A549 (cell line): ENCODE results near the gene TNNI2. TPM values are rescaled to one million over a fixed set of nuclear protein-coding genes. Genes with fewer than 3 reads are reported as not detected.
A peak's percentile ranks its signal among the peaks of the same experiment; 100 is the strongest.

ENCODE experiments used
- ATAC-seq, 2 experiments: fragments of 200-7000 bp in 1 of 2; fragments of >200 bp in 1 of 2; cut with Nextera tagmentation in 1 of 2; cut with Tn5 transposase in 1 of 2; 3 replicates each; pipeline versions ENCODE4 v1.8.0 to v1.9.1; 2018 to 2020; ENCODE audit warnings: mild to moderate bottlenecking in 1 of 2, moderate library complexity in 1 of 2
- CTCF ChIA-PET: fragments of 300-600 bp; sonication (Branson Sonifier 250); formaldehyde crosslinking; extraction: SDS; loops from one replicate; lab custom pipeline; 2021; ENCODE audit warnings: antibody characterized with exemption, inconsistent platforms; lab: Yijun Ruan, JAX
- POLR2A ChIA-PET: fragments of 350-600 bp; formaldehyde crosslinking; extraction: SDS; loops from one replicate; lab custom pipeline; 2021; ENCODE audit warnings: antibody characterized with exemption, inconsistent platforms; lab: Yijun Ruan, JAX
- DNase-seq, 2 experiments: peaks; one replicate each; pipeline versions ENCODE4 v3.0.0 to v3.0.0-alpha.2; 2011 to 2016; ENCODE audit warnings: low read depth in 1 of 2, low spot score in 1 of 2
- FAIRE-seq: peaks from 2 replicates; lab custom pipeline; 2011; peaks lifted over from hg19 to GRCh38; lab: Jason Lieb, UNC
- H3K27ac ChIP-seq, 2 experiments: fragments of >200 bp; sonication (Bioruptor Twin); formaldehyde crosslinking; 3 replicates each; pipeline ENCODE4 v1.5.1; 2016 to 2017
- H3K4me1 ChIP-seq: fragments of >200 bp; sonication (Bioruptor Twin); formaldehyde crosslinking; 3 replicates; pipeline ENCODE4 v1.6.1; 2016
- H3K4me2 ChIP-seq: fragments of >200 bp; sonication (Bioruptor Twin); formaldehyde crosslinking; 3 replicates; pipeline ENCODE4 v1.6.1; 2016
- H3K4me3 ChIP-seq: fragments of >200 bp; sonication (Bioruptor Twin); formaldehyde crosslinking; 3 replicates; pipeline ENCODE4 v1.5.1; 2016
- H3K9me3 ChIP-seq: fragments of >200 bp; sonication (Bioruptor Twin); formaldehyde crosslinking; 3 replicates; pipeline ENCODE4 v1.6.1; 2016
- ATOH8 ChIP-seq: fragments of 250-450 bp; sonication (Bioruptor Pico); IDR thresholded peaks from 2 replicates; pipeline ENCODE4 v1.5.0; 2020; ENCODE audit warnings: low read depth, mild to moderate bottlenecking, moderate library complexity
- BHLHE40 ChIP-seq: IDR thresholded peaks from 2 replicates; pipeline ENCODE4 v1.6.1; 2012; ENCODE audit warnings: low read depth, low read length, inconsistent platforms
- CBX2 ChIP-seq: fragments of 200-600 bp; sonication (generic); IDR thresholded peaks from 2 replicates; pipeline ENCODE4 v1.6.1; 2016; ENCODE audit warnings: low read depth, mild to moderate bottlenecking, borderline replicate concordance
- CBX8 ChIP-seq: fragments of 200-600 bp; sonication (generic); IDR thresholded peaks from 2 replicates; pipeline ENCODE4 v1.6.1; 2016
- ELK1 ChIP-seq: fragments of 150-350 bp; IDR thresholded peaks from 2 replicates; pipeline ENCODE4 v1.6.1; 2014; ENCODE audit warnings: low read depth, mild to moderate bottlenecking, low read length
- EP300 ChIP-seq, 2 experiments: fragments of >200 bp; sonication (Bioruptor Twin); formaldehyde crosslinking; IDR thresholded peaks; 2 replicates in 1 of 2; 3 replicates in 1 of 2; pipeline ENCODE4 v1.6.1; 2016 to 2017
- ESRRA ChIP-seq: fragments of 150-350 bp; IDR thresholded peaks from 2 replicates; pipeline ENCODE4 v1.6.1; 2014; ENCODE audit warnings: mild to moderate bottlenecking, low read length, borderline replicate concordance
- FOSL2 ChIP-seq, 2 experiments: fragments of 450-650 bp in 1 of 2; fragments of >200 bp in 1 of 2; sonication (Bioruptor Twin) in 1 of 2; formaldehyde crosslinking; IDR thresholded peaks; 2 replicates each; pipeline versions ENCODE4 v1.5.0 to v1.6.1; 2016 to 2020; ENCODE audit warnings: mild to moderate bottlenecking in 1 of 2, moderate library complexity in 1 of 2
- HEYL ChIP-seq: fragments of 250-450 bp; sonication (Bioruptor Pico); IDR thresholded peaks from 2 replicates; pipeline ENCODE4 v1.8.0; 2021; ENCODE audit warnings: mild to moderate bottlenecking, moderate library complexity
- HMGXB4 ChIP-seq: fragments of 250-450 bp; sonication (Bioruptor Pico); IDR thresholded peaks from 2 replicates; pipeline ENCODE4 v1.5.0; 2021; ENCODE audit warnings: mild to moderate bottlenecking, moderate library complexity, borderline replicate concordance
- HOXB13 ChIP-seq: fragments of 250-450 bp; sonication (Bioruptor Pico); IDR thresholded peaks from 2 replicates; pipeline ENCODE4 v1.5.0; 2020; ENCODE audit warnings: low read depth, mild to moderate bottlenecking, moderate library complexity
- NR3C1 ChIP-seq: fragments of >200 bp; sonication (Bioruptor Twin); formaldehyde crosslinking; IDR thresholded peaks from 3 replicates; pipeline ENCODE4 v1.6.1; 2017
- PHF8 ChIP-seq: fragments of 200-600 bp; sonication (generic); IDR thresholded peaks from 2 replicates; pipeline ENCODE4 v1.6.1; 2016; ENCODE audit warnings: low read depth, mild to moderate bottlenecking, antibody characterized with exemption, moderate library complexity, borderline replicate concordance
- POLR2A ChIP-seq: IDR thresholded peaks from 2 replicates; pipeline ENCODE4 v1.6.1; 2012; ENCODE audit warnings: mild to moderate bottlenecking, low read length
- POLR2AphosphoS2 ChIP-seq: conservative IDR thresholded peaks from 2 replicates; pipeline ENCODE4 v1.6.1; 2012; ENCODE audit warnings: low read length, improper control_type of control experiment, inconsistent platforms
- RCOR1 ChIP-seq: fragments of 150-350 bp; IDR thresholded peaks from 2 replicates; pipeline ENCODE4 v1.6.1; 2014; ENCODE audit warnings: antibody characterized with exemption, low read length, low read depth
- RFX5 ChIP-seq: fragments of 450-650 bp; IDR thresholded peaks from 2 replicates; pipeline ENCODE4 v1.7.1; 2014; ENCODE audit warnings: antibody characterized with exemption, mild to moderate bottlenecking, moderate library complexity
- TFCP2L1 ChIP-seq: fragments of 250-450 bp; sonication (Bioruptor Pico); IDR thresholded peaks from 2 replicates; pipeline ENCODE4 v1.5.0; 2021; ENCODE audit warnings: mild to moderate bottlenecking
- TP53 ChIP-seq: fragments of 250-450 bp; sonication (Bioruptor Pico); IDR thresholded peaks from 2 replicates; pipeline ENCODE4 v1.5.0; 2021; ENCODE audit warnings: mild to moderate bottlenecking, moderate library complexity
- ZC3H11A ChIP-seq: fragments of 450-650 bp; IDR thresholded peaks from 2 replicates; pipeline ENCODE4 v1.6.1; 2014; ENCODE audit warnings: antibody characterized with exemption, mild to moderate bottlenecking
- ZNF302 ChIP-seq: fragments of 250-450 bp; sonication (Bioruptor Pico); IDR thresholded peaks from 2 replicates; pipeline ENCODE4 v1.9.0; 2021; ENCODE audit warnings: inconsistent platforms, mild to moderate bottlenecking, moderate library complexity
- WGBS: methylation state at CpG from one replicate; pipeline ENCODE4 v1.1.6; 2017; ENCODE audit errors: missing lambda C conversion rate; 5-methylcytosine and 5-hydroxymethylcytosine counted together
- polyA plus RNA-seq, 4 experiments: library from polyadenylated mRNA; depleted of rRNA in 3 of 4; stranded (reverse); fragments of >200 nt; fragmentation: RNase III in 1 of 4; extraction: RNeasy Plus Mini Kit Qiagen cat#74134 plus additional on column Dnase treatment in 1 of 4; gene quantifications; 2 replicates in 3 of 4; 3 replicates in 1 of 4; pipeline ENCODE4 v1.2.3, GENCODE V29; 2011 to 2017

TNNI2 gene
- polyA plus RNA-seq, 2 of the 4 experiments (the other 2 are of a cell fraction), result not detected

- ChIA-PET CTCF (interaction anchor here (0.7 to 13.7 kb wide), 38 partner anchors 7 to 358 kb away, joined by 3 to 605 read pairs (median 14); partner anchors contain the start of genes KRTAP5-6 and LSP1), POLR2A (interaction anchor here (0.9 to 3.2 kb wide), 3 partner anchors 70 to 140 kb away, joined by 3 to 39 read pairs (median 3); partner anchors contain the start of gene CTSD)
- FAIRE-seq, result no peak
- peaks cover 52% of the 10 kb centered on the region for H3K4me1 ChIP-seq
- H3K27ac ChIP-seq, result peak overlapping the region; percentile 58 to 89; a peak in 5 of 6 replicates
- 20% methylated on average over 1 of the region's 14 CpGs for WGBS
- ATAC-seq, result no peak
- no peaks in the 10 kb centered on the region for H3K9me3 ChIP-seq
- peak overlapping the region; percentile 49 for H3K4me2 ChIP-seq
- DNase-seq, result no peak
- no peak for TF ChIP-seq FOSL2 (IDR thresholded peaks at IDR 0.05)
- TF ChIP-seq FOSL2 (CRISPR knock-in tag; IDR thresholded peaks at IDR 0.05), result 0 out of 2 replicates have a peak, but pooled peaks have one; percentile 9
- TF ChIP-seq ELK1, result no peak
- H3K4me3 ChIP-seq, result no peak overlapping the region
These were observed 4.6 kb upstream of the TNNI2 start for GRCh38 chr11:1834062-1834610.

- CTCF ChIA-PET, result interaction anchor here (0.7 to 13.7 kb wide), 27 partner anchors 15 to 357 kb away, joined by 3 to 605 read pairs (median 13); partner anchors contain the start of genes KRTAP5-6 and LSP1
- H3K4me2 ChIP-seq, result peak within 1 kb of the TSS; percentile 49
- H3K9me3 ChIP-seq, result no peaks in the 10 kb centered on the region
- H3K4me3 ChIP-seq, result no peak within 1 kb of the TSS
- ATAC-seq, result no peak
- TF ChIP-seq PHF8, result no peak
- no peak for TF ChIP-seq ESRRA
- TF ChIP-seq HMGXB4 (CRISPR knock-in tag), result no peak
- no peak for FAIRE-seq
- peak within 1 kb of the TSS; percentile 58 to 89; a peak in 5 of 6 replicates for H3K27ac ChIP-seq
- H3K4me1 ChIP-seq, result peaks cover 44% of the 10 kb centered on the region
- POLR2A ChIA-PET, result interaction anchor here (0.6 to 3.2 kb wide), 3 partner anchors 71 to 141 kb away, joined by 3 to 39 read pairs (median 3); partner anchors contain the start of gene CTSD
- no peak for DNase-seq
- WGBS, result 86% methylated on average over 20 of the region's 26 CpGs
These were observed 3.8 kb upstream of the TNNI2 start, which contains the start of gene SYT8 for GRCh38 chr11:1834779-1835670. Gene SYT8 (plus strand): TSS chr11:1834990. CDS start chr11:1835106, 116 bp downstream.

GRCh38 chr11:1835671-1836010, 3.1 kb upstream of the TNNI2 start:
- POLR2A ChIA-PET, result no interaction called here
- CTCF ChIA-PET, result interaction anchor here (0.8 to 13.7 kb wide), 19 partner anchors 7 to 317 kb away, joined by 3 to 605 read pairs (median 9); partner anchors contain the start of gene LSP1
- no peak for FAIRE-seq

More at GRCh38 chr11:1835671-1836010, 3.1 kb upstream of the TNNI2 start:
- WGBS, result 87% methylated on average over 4 of the region's 12 CpGs
- TF ChIP-seq ZC3H11A, result no peak
- no peak for TF ChIP-seq HEYL (CRISPR knock-in tag)
- no peak for TF ChIP-seq CBX8
- no peak for TF ChIP-seq BHLHE40
- TF ChIP-seq TP53, result no peak
- TF ChIP-seq ATOH8 (CRISPR knock-in tag), result no peak
- no peak for TF ChIP-seq HOXB13 (CRISPR knock-in tag)
- no peak for TF ChIP-seq TFCP2L1 (CRISPR knock-in tag)
- TF ChIP-seq ZNF302 (CRISPR knock-in tag), result no peak
- no peak for TF ChIP-seq RFX5
- no peak for TF ChIP-seq POLR2A
- TF ChIP-seq CBX2, result no peak
- TF ChIP-seq EP300 (IDR thresholded peaks at IDR 0.05), result no peak
- TF ChIP-seq RCOR1, result no peak
- no peak for TF ChIP-seq ELK1
- no peak for TF ChIP-seq POLR2AphosphoS2
- no peak for TF ChIP-seq NR3C1
- TF ChIP-seq, all 56 proteins: peak for 0
- Histone ChIP-seq H3K27ac (no peak overlapping the region; a peak in 1 of 6 replicates), H3K4me2 (no peak overlapping the region), H3K4me3 (no peak overlapping the region), H3K9me3 (no peaks in the 10 kb centered on the region), H3K4me1 (peaks cover 38% of the 10 kb centered on the region)
- DNase-seq, result no peak
- ATAC-seq, result no peak
